ENCODE measurements around the gene IGIP. TPM values are rescaled to one million over a fixed set of nuclear protein-coding genes. Genes with fewer than 3 reads are reported as not detected.

Gene IGIP
- total and polyA plus RNA-seq, 2 donors (not counting 3 experiments of a cell fraction or from before 2014, with no cell fraction given): 0.86 to 3.3 TPM

GRCh38 chr5:140117523-140117922 is 8.2 kb upstream of the IGIP start:
- Histone ChIP-seq H3K79me2 (ENCODE audit: control insufficient read depth, insufficient read depth, low read length) (peaks cover 14% of the 10 kb centered on the region), H3K4me1 (ENCODE audit: control insufficient read depth, extremely low read depth, insufficient read depth, low read length) (peaks cover 16% of the 10 kb centered on the region), H3K27ac (ENCODE audit: insufficient read depth, low read depth, low read length) (no peak overlapping the region), H3K4me2 (ENCODE audit: insufficient read depth, low read length) (no peak overlapping the region), H3K36me3 (ENCODE audit: control insufficient read depth in 2 of 2, extremely low read depth in 1 of 2, insufficient read depth in 2 of 2, low read length in 2 of 2) (no peaks in the 10 kb centered on the region), H3K9me3 (replicated peaks; ENCODE audit: control insufficient read depth, insufficient read depth, low read length) (no peaks in the 10 kb centered on the region), H3K27me3 (ENCODE audit: control insufficient read depth in 2 of 2, insufficient read depth in 2 of 2, low read length in 2 of 2) (peaks cover 0 to 2% of the 10 kb centered on the region in 2 experiments), H3K4me3 (replicated peaks in 1 of 3; ENCODE audit: insufficient read depth in 1 of 3, low read depth in 1 of 3, low read length in 3 of 3) (no peak overlapping the region), H3K9ac (replicated peaks; ENCODE audit: extremely low read depth, insufficient read depth, low read length) (no peak overlapping the region), H3K9me1 (replicated peaks; ENCODE audit: control insufficient read depth, extremely low read depth, insufficient read depth, low read length) (no peaks in the 10 kb centered on the region), H2AFZ (ENCODE audit: low read depth, low read length) (no peak overlapping the region), H4K20me1 (replicated peaks; ENCODE audit: control insufficient read depth, extremely low read depth, insufficient read depth, low read length) (peaks cover 9% of the 10 kb centered on the region)
- no TSS peak for BruUV-seq (replicated peaks)
- dilution Hi-C loops (cut with MboI; ENCODE audit: extremely low pct_ligation_motif_present, low sequenced_read_pairs): no loop called here
- DNase-seq (ENCODE audit: low read depth, low spot score) (no peak), FAIRE-seq (no peak)
- ChIA-PET CTCF (interaction anchor here (1.1 to 7.6 kb wide), 3 partner anchors 27 to 42 kb away, joined by 3 to 92 read pairs (median 4); no protein-coding TSS in a partner anchor), POLR2A (no interaction called here)
- intact Hi-C loops (cut with micrococcal nuclease): no loop called here
- TF ChIP-seq MAX (IDR thresholded peaks at IDR 0.05; ENCODE audit: insufficient read depth, insufficient read length): no peak
- TF ChIP-seq MYC (IDR thresholded peaks at IDR 0.05; ENCODE audit: low read depth, low read length): no peak
- no peak for TF ChIP-seq POLR2AphosphoS5 (IDR thresholded peaks at IDR 0.05; ENCODE audit: insufficient read depth, low read depth, low read length)
- TF ChIP-seq JUN (IDR thresholded peaks at IDR 0.05; ENCODE audit: borderline replicate concordance, insufficient read depth, insufficient read length, low read depth): no peak
- no peak for TF ChIP-seq FOS (IDR thresholded peaks at IDR 0.05; ENCODE audit: borderline replicate concordance, insufficient read depth, low read length)
- no peak for TF ChIP-seq CTCF (IDR thresholded peaks at IDR 0.05; ENCODE audit: extremely low read depth in 1 of 2, insufficient read depth in 1 of 2, low read depth in 1 of 2, low read length in 2 of 2)
- TF ChIP-seq GATA2 (IDR thresholded peaks at IDR 0.05; ENCODE audit: insufficient read depth, insufficient read length, low read depth, low read length): no peak
- no peak for TF ChIP-seq POLR2A (IDR thresholded peaks at IDR 0.05; ENCODE audit: low read depth, low read length)
- TF ChIP-seq EZH2 (IDR thresholded peaks at IDR 0.05; ENCODE audit: borderline replicate concordance, low read depth, low read length, severe bottlenecking): no peak

Measured in endothelial cell of umbilical vein (primary cell).